SK-N-SH treated with all-trans-retinoic acid at 6 μM for 48 hours (cell line): Measurements from ENCODE around the gene TSKS.

Source experiments
- ATAC-seq: fragments of 200-7000 bp; cut with Tn5 transposase; 3 replicates; pipeline ENCODE4 v1.9.1; 2020; ENCODE audit warnings: mild to moderate bottlenecking, moderate library complexity
- ARNTL ChIP-seq: fragments of 450-650 bp; formaldehyde crosslinking; IDR thresholded peaks from 2 replicates; pipeline ENCODE4 v1.5.0; 2020; ENCODE audit warnings: low read depth, mild to moderate bottlenecking, moderate library complexity, borderline replicate concordance
- CSDC2 ChIP-seq: fragments of 250-450 bp; sonication (Bioruptor Pico); IDR thresholded peaks from 2 replicates; pipeline ENCODE4 v1.5.0; 2020; ENCODE audit warnings: mild to moderate bottlenecking, moderate library complexity
- ESRRG ChIP-seq: fragments of 250-450 bp; sonication (Bioruptor Pico); IDR thresholded peaks from 2 replicates; pipeline ENCODE4 v1.6.1; 2021; ENCODE audit warnings: mild to moderate bottlenecking
- GLIS3 ChIP-seq: fragments of 250-450 bp; sonication (Bioruptor Pico); IDR thresholded peaks from 2 replicates; pipeline ENCODE4 v1.5.0; 2020; ENCODE audit warnings: mild to moderate bottlenecking, moderate library complexity
- OSR1 ChIP-seq: fragments of 250-450 bp; sonication (Bioruptor Pico); IDR thresholded peaks from 2 replicates; pipeline ENCODE4 v1.8.0; 2022; ENCODE audit warnings: moderate library complexity, mild to moderate bottlenecking, inconsistent platforms
- SNAI2 ChIP-seq: fragments of 250-450 bp; sonication (Bioruptor Pico); IDR thresholded peaks from 2 replicates; pipeline ENCODE4 v1.5.0; 2020; ENCODE audit warnings: mild to moderate bottlenecking, moderate library complexity
- TCF4 ChIP-seq: fragments of 250-450 bp; sonication (Bioruptor Pico); IDR thresholded peaks from 2 replicates; pipeline ENCODE4 v1.8.0; 2021; ENCODE audit warnings: mild to moderate bottlenecking, moderate library complexity, borderline replicate concordance
- TOX ChIP-seq: fragments of 250-450 bp; sonication (Bioruptor Pico); IDR thresholded peaks from 2 replicates; pipeline ENCODE4 v1.8.0; 2021; ENCODE audit warnings: mild to moderate bottlenecking, moderate library complexity, borderline replicate concordance
- ZC3H10 ChIP-seq: fragments of 250-450 bp; sonication (Bioruptor Pico); IDR thresholded peaks from 2 replicates; pipeline ENCODE4 v1.5.1; 2021; ENCODE audit warnings: mild to moderate bottlenecking, moderate library complexity
- ZFP3 ChIP-seq: fragments of 250-450 bp; sonication (Bioruptor Pico); IDR thresholded peaks from 2 replicates; pipeline ENCODE4 v1.5.0; 2020; ENCODE audit warnings: mild to moderate bottlenecking, moderate library complexity
- ZFP30 ChIP-seq: fragments of 450-650 bp; formaldehyde crosslinking; IDR thresholded peaks from 2 replicates; pipeline ENCODE4 v1.5.0; 2022; ENCODE audit warnings: mild to moderate bottlenecking, moderate library complexity
- ZNF565 ChIP-seq: fragments of 450-650 bp; formaldehyde crosslinking; conservative IDR thresholded peaks from 2 replicates; pipeline ENCODE4 v1.5.0; 2020; ENCODE audit warnings: low read depth, mild to moderate bottlenecking, moderate library complexity
- ZNF8 ChIP-seq: fragments of 450-650 bp; formaldehyde crosslinking; IDR thresholded peaks from 2 replicates; pipeline ENCODE4 v1.5.0; 2020; ENCODE audit warnings: mild to moderate bottlenecking, moderate library complexity
- TF ChIP-seq, protein P1 (sequence below): fragments of 250-450 bp; sonication (Bioruptor Pico); IDR thresholded peaks from 2 replicates; pipeline ENCODE4 v1.5.1; 2020; ENCODE audit warnings: low read depth, mild to moderate bottlenecking, moderate library complexity
- TF ChIP-seq, protein P2 (sequence below): fragments of 250-450 bp; sonication (Bioruptor Pico); IDR thresholded peaks from 2 replicates; pipeline ENCODE4 v1.8.0; 2020; ENCODE audit warnings: mild to moderate bottlenecking, moderate library complexity, borderline replicate concordance
- TF ChIP-seq, protein P3 (sequence below): fragments of 250-450 bp; sonication (Bioruptor Pico); IDR thresholded peaks from 2 replicates; pipeline ENCODE4 v1.5.0; 2020; ENCODE audit warnings: mild to moderate bottlenecking, moderate library complexity
- TF ChIP-seq, protein P4 (sequence below): fragments of 250-450 bp; sonication (Bioruptor Pico); IDR thresholded peaks from 2 replicates; pipeline ENCODE4 v1.5.1; 2021; ENCODE audit warnings: mild to moderate bottlenecking, moderate library complexity

Gene TSKS

DNA sequence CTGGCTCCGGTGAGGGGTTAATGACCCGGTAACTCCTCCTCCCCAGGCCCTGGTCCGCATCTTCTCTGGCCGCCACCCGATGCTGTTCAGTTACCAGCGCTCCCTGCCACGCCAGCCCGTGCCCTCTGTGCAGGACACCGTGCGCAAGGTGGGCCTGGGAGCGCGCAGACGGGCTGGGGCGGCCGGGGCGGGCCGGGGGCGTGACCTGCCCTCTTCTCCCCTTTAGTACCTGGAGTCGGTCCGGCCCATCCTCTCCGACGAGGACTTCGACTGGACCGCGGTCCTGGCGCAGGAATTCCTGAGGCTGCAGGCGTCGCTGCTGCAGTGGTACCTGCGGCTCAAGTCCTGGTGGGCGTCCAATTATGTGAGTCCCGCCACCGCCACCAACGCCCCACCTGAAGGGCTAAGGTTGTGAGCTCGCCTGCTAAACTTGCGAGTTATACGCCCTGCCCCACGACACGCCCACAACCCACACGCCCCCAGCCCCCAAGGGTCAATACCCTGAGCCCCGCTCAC, 61.8 kb downstream of the TSKS start:
- no peak for TF ChIP-seq ARNTL (CRISPR knock-in tag)
- TF ChIP-seq, protein P1, sequence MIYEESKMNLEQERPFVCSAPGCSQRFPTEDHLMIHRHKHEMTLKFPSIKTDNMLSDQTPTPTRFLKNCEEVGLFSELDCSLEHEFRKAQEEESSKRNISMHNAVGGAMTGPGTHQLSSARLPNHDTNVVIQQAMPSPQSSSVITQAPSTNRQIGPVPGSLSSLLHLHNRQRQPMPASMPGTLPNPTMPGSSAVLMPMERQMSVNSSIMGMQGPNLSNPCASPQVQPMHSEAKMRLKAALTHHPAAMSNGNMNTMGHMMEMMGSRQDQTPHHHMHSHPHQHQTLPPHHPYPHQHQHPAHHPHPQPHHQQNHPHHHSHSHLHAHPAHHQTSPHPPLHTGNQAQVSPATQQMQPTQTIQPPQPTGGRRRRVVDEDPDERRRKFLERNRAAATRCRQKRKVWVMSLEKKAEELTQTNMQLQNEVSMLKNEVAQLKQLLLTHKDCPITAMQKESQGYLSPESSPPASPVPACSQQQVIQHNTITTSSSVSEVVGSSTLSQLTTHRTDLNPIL (CRISPR knock-in tag), result no peak
- TF ChIP-seq, protein P2, sequence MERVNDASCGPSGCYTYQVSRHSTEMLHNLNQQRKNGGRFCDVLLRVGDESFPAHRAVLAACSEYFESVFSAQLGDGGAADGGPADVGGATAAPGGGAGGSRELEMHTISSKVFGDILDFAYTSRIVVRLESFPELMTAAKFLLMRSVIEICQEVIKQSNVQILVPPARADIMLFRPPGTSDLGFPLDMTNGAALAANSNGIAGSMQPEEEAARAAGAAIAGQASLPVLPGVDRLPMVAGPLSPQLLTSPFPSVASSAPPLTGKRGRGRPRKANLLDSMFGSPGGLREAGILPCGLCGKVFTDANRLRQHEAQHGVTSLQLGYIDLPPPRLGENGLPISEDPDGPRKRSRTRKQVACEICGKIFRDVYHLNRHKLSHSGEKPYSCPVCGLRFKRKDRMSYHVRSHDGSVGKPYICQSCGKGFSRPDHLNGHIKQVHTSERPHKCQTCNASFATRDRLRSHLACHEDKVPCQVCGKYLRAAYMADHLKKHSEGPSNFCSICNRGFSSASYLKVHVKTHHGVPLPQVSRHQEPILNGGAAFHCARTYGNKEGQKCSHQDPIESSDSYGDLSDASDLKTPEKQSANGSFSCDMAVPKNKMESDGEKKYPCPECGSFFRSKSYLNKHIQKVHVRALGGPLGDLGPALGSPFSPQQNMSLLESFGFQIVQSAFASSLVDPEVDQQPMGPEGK (CRISPR knock-in tag), result no peak

DNA sequence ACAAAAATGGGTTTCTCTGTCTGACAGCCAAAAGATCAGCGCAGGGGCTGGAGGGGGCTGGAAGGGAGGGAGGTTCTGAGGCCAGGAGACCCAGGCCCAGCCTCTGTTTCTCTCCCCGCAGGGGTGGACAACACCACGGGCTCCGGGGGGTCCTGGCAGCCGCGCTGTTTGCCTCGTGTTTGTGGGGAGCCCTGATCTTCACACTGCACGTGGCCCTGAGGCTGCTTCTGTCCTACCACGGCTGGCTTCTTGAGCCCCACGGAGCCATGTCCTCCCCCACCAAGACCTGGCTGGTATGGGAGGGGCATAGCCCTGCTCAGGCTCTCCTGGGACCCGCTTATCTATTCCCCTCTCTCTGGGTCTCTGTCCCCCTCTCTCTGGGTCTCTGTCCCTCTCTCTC, 62.5 kb downstream of the TSKS start:
- ATAC-seq, result no peak; the same call in 1 of the 3 replicates
- TF ChIP-seq, protein P3, sequence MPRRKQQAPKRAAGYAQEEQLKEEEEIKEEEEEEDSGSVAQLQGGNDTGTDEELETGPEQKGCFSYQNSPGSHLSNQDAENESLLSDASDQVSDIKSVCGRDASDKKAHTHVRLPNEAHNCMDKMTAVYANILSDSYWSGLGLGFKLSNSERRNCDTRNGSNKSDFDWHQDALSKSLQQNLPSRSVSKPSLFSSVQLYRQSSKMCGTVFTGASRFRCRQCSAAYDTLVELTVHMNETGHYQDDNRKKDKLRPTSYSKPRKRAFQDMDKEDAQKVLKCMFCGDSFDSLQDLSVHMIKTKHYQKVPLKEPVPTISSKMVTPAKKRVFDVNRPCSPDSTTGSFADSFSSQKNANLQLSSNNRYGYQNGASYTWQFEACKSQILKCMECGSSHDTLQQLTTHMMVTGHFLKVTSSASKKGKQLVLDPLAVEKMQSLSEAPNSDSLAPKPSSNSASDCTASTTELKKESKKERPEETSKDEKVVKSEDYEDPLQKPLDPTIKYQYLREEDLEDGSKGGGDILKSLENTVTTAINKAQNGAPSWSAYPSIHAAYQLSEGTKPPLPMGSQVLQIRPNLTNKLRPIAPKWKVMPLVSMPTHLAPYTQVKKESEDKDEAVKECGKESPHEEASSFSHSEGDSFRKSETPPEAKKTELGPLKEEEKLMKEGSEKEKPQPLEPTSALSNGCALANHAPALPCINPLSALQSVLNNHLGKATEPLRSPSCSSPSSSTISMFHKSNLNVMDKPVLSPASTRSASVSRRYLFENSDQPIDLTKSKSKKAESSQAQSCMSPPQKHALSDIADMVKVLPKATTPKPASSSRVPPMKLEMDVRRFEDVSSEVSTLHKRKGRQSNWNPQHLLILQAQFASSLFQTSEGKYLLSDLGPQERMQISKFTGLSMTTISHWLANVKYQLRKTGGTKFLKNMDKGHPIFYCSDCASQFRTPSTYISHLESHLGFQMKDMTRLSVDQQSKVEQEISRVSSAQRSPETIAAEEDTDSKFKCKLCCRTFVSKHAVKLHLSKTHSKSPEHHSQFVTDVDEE, result no peak
- TF ChIP-seq GLIS3 (CRISPR knock-in tag) (no peak), ZC3H10 (CRISPR knock-in tag) (no peak), SNAI2 (no peak), ZFP30 (CRISPR knock-in tag) (no peak), TOX (CRISPR knock-in tag) (no peak), TCF4 (CRISPR knock-in tag) (no peak)
- TF ChIP-seq, protein P4, sequence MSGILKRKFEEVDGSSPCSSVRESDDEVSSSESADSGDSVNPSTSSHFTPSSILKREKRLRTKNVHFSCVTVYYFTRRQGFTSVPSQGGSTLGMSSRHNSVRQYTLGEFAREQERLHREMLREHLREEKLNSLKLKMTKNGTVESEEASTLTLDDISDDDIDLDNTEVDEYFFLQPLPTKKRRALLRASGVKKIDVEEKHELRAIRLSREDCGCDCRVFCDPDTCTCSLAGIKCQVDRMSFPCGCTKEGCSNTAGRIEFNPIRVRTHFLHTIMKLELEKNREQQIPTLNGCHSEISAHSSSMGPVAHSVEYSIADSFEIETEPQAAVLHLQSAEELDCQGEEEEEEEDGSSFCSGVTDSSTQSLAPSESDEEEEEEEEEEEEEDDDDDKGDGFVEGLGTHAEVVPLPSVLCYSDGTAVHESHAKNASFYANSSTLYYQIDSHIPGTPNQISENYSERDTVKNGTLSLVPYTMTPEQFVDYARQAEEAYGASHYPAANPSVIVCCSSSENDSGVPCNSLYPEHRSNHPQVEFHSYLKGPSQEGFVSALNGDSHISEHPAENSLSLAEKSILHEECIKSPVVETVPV (CRISPR knock-in tag), result no peak
- TF ChIP-seq, protein P2 (CRISPR knock-in tag), result no peak

More for the DNA sequence above, 61.8 kb downstream of the TSKS start:
- no peak for ATAC-seq

DNA sequence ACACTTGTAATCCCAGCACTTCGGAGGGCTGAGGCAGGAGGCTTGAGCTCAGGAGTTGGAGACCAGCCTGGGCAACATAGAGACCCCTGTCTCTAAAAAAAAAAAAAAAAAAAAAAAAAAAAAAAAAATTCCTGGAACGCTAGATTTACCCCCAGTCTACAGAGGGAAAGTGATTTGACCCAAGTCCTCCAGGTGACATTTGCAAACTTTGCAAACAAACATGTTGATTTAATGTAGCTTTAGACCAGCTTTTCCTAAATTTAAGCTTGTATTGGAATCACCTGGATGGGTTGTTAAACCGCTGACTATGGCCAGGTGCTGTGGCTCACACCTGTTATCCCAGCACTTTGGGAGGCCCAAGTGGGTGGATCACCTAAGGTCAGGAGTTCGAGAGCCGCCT, 63.7 kb downstream of the TSKS start:
- ATAC-seq, result no peak
- TF ChIP-seq ZFP30 (CRISPR knock-in tag) (no peak), ZNF8 (CRISPR knock-in tag) (no peak), ESRRG (CRISPR knock-in tag) (no peak), ZNF565 (CRISPR knock-in tag) (no peak), ZFP3 (CRISPR knock-in tag) (no peak), OSR1 (CRISPR knock-in tag) (no peak), CSDC2 (no peak), ZC3H10 (CRISPR knock-in tag) (no peak)
- TF ChIP-seq, protein P3, result no peak
